HG03025 (cell line): ENCODE data around the gene LRG1.

Source experiments
- ATAC-seq: cut with Tn5 transposase; IDR thresholded peaks from one replicate; pipeline ENCODE4 v1.9.1; 2021; ENCODE audit warnings: mild to moderate bottlenecking, moderate library complexity; ENCODE audit not compliant: unreplicated experiment, low FRiP score

Gene LRG1

GRCh38 chr19:4513248-4513647, 26.6 kb downstream of the LRG1 start:
- no peak for ATAC-seq

GRCh38 chr19:4512070-4512469, 27.8 kb downstream of the LRG1 start:
- ATAC-seq, result no peak

GRCh38 chr19:4511300-4512054, 28.4 kb downstream of the LRG1 start:
- ATAC-seq, result no peak

GRCh38 chr19:4510435-4511255, 29.2 kb downstream of the LRG1 start:
- ATAC-seq, result no peak

GRCh38 chr19:4508698-4509097, 31.1 kb downstream of the LRG1 start:
- ATAC-seq, result no peak

- no peak for ATAC-seq
These were observed 32.0 kb downstream of the LRG1 start for GRCh38 chr19:4507804-4508203.

GRCh38 chr19:4507150-4507452, 32.7 kb downstream of the LRG1 start:
- no peak for ATAC-seq

GRCh38 chr19:4506449-4507149, 33.2 kb downstream of the LRG1 start:
- no peak for ATAC-seq

- ATAC-seq, result no peak
These were observed 34.0 kb downstream of the LRG1 start for GRCh38 chr19:4505570-4506448.

- ATAC-seq, result no peak
These were observed 34.8 kb downstream of the LRG1 start for GRCh38 chr19:4504891-4505569.

GRCh38 chr19:4504297-4504701, 35.5 kb downstream of the LRG1 start:
- no peak for ATAC-seq

GRCh38 chr19:4503825-4504170, 36.0 kb downstream of the LRG1 start:
- ATAC-seq, result no peak

GRCh38 chr19:4503132-4503824, 36.6 kb downstream of the LRG1 start:
- no peak for ATAC-seq

- no peak for ATAC-seq
These were observed 37.3 kb downstream of the LRG1 start for GRCh38 chr19:4502282-4503131.

- ATAC-seq, result no peak
These were observed 38.1 kb downstream of the LRG1 start for GRCh38 chr19:4501691-4502090.

GRCh38 chr19:4500841-4501591, 38.8 kb downstream of the LRG1 start:
- no peak for ATAC-seq

GRCh38 chr19:4499855-4500254, 40.0 kb downstream of the LRG1 start:
- ATAC-seq, result no peak

GRCh38 chr19:4499318-4499717, 40.5 kb downstream of the LRG1 start:
- ATAC-seq, result no peak
